GM19193 (cell line): ENCODE data around the gene UTY.

Experiments
- POLR2A ChIP-seq: IDR thresholded peaks from 4 replicates; pipeline ENCODE4 v1.6.1; 2011; ENCODE audit not compliant: insufficient read depth, insufficient read length; ENCODE audit errors: extremely low read depth

The UTY gene

DNA sequence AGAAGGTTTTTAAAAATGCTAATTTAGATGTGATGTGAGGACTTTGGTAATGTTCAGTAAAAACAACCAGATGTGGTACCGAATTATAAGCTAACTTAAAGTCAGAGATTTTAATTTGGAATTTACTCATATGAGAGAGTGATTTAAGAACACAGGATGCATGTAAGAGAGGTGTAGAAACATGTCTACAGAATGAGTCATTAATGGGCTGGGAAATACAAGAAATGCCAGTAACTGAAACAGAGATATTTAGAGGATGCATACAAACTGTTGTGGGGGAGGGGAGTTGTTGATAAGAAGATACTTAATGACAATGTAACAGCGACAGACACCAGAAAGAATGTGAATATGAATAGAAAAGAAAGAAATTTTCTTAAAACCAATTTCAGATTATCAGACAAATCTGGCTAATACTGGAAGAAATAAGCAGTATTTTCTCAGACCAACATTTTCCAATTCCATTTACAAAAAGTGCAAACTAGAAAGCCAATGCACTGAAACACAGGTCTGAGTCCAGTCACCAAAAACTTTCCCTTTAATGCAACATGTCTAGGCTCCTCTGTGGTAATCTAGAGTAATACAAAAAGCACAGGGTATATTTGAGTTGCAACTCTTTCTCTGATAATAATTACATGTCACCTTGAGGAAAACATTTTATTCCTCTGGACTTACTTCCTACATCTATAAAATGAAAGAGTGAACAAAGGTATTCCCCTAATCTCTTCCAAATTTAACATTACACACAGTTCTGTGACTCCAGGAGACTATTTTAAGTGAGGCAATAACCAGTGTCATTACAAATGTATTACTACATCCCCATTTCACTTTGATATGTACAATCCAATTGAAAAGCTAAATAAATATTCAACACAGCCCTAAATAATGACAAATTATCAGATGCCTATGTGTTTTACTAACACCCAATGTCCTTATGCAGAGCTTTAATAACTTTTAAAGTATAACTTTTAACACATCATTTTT is 117.9 kb downstream of the UTY start:
- no peak for TF ChIP-seq POLR2A

DNA sequence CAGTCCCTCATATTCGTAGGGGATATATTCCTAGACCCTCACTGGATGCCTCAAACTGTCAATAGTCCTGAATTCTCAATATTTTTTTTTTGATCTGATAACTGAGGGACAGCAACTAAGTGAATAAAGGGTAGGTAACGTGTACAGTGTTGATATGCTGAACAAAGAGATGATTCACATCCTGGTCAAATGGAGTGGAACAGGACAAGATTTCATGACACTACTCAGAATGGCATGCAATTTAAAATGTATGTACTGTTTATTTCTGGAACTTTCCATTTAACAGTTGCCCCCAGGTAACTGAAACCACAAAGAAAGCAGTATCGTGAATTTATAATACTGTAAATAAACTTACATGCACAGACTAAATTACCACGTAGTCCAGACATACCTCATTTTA is 128.4 kb downstream of the UTY start:
- TF ChIP-seq POLR2A: no peak

DNA sequence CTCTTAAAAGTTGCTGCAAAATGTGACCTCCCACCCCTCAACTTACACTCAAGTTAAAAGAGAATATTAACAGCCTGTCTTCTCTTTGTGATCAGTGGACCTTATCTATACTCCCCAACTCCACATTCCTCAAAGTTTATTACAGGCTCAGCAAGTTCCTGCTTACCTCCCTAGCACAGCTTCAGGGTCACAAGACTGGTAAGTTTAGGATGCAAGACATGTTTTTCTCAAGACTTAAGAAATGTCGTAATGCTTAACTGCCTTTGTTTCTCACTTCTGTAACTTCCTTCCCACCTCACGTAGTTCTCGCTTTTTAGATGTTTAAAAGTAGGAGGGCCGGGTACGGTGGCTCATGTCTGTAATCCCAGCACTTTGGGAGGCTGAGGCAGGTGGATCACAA is 132.7 kb downstream of the UTY start:
- no peak for TF ChIP-seq POLR2A

- no peak for TF ChIP-seq POLR2A
Measured at GRCh38 chrY:13345549-13345948, 134.3 kb downstream of the UTY start.

DNA sequence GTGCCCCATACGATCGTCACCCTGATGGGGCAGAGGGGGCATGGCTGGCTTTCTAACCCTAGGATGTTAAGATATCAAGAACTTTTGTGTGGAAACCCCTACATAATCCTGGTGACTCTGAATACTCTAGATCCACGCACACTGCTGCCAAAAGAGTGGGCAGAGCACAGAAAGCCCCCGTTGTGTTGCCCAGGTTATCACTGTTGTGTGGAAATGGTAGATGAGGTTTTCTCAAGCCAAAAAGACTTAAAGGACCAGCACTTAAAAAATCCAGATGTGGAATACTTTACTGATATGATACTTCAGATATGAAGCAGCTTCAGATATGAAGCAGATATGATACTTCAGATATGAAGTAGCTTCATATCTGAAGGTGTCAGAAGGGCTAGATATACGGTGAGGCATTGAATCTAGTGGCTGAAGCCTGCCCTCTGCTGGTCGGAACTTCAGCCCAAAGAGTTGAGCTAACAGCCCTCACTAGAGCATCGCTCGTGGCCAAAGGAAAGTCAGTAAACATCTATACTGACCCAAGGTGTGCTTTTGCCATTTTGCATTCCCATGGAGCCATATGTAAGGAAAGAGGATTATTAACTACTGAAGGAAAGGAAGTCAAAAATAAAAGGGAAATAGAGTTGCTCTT is 136.4 kb downstream of the UTY start:
- no peak for TF ChIP-seq POLR2A

GRCh38 chrY:13339939-13340338 is 139.9 kb downstream of the UTY start:
- TF ChIP-seq POLR2A: no peak

DNA sequence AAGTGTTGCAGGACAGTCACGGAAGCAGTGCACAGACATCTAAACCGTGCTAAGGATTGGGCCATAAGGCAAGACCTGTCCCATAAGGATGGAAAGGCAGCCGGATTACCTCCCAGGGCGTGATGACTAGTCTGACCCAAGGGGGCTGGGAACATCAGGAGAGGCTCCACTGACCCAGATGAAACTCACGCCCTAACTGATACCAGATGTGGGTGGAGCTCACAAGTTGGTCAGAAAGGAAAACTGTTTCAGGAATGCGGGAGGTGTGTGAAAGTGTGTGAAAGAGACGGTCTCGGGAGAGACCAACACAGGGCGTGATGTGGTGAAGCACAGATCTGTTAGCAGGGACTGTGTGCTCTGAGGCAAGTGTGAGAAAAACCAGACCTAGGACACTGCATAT is 140.5 kb downstream of the UTY start:
- no peak for TF ChIP-seq POLR2A

DNA sequence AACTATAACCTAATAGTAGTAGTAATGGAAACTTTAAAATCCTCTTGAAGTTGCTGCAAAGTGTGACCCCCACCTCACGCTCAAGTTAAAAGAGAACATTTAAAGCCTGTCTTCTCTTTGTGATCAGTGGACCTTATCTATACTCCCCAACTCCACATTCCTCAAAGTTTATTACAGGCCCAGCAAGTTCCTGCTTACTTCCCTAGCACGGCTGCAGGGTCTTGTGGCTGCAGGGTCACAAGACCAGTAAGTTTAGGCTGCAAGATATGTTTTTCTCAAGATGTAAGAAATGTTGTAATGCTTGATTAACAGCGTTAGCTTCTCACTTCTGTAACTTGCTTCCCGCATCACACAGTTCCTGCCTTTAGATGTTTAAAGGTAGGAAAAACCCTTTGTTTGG is 141.1 kb downstream of the UTY start:
- no peak for TF ChIP-seq POLR2A

GRCh38 chrY:13337934-13338333 is 141.9 kb downstream of the UTY start:
- no peak for TF ChIP-seq POLR2A

GRCh38 chrY:13333791-13334190 is 146.0 kb downstream of the UTY start:
- TF ChIP-seq POLR2A: no peak

DNA sequence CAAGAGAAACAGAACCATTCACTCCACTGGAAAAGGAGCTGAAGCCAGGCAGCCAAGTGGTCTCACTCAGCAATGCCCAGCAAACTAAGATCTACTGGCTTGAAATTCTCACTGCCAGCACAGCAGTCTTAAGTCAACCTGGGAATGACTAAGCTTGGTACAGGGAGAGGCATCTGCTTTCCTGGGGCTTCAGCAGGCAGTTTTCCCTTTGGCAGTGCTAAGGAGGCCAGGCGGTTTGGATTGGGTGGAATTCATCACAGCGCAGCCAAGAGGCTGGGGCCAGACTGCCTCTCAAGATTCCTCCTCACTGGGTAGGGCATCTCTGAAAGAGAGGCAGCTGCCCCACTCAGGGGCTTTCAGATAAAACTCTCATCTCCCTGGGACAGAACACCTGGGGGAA is 149.2 kb downstream of the UTY start:
- TF ChIP-seq POLR2A: no peak

GRCh38 chrY:13312966-13313365 is 166.9 kb downstream of the UTY start:
- TF ChIP-seq POLR2A: no peak

DNA sequence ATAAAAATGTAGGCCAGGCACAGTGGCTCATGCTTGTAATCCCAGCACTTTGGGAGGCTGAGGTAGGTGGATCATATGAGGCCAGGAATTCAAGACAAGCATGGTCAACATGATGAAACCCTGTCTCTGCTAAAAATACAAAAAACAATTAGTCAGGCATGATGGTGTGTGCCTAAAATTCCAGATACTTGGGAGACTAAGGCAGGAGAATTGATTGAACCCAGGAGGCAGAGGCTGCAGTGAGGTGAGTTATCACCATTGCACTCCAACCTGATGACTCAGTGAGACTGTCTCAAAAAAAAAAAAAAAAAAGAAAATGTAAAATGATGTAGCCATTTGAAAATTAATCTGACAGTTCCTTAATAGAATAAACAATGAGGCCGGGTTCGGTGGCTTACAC is 171.9 kb downstream of the UTY start:
- TF ChIP-seq POLR2A: no peak

DNA sequence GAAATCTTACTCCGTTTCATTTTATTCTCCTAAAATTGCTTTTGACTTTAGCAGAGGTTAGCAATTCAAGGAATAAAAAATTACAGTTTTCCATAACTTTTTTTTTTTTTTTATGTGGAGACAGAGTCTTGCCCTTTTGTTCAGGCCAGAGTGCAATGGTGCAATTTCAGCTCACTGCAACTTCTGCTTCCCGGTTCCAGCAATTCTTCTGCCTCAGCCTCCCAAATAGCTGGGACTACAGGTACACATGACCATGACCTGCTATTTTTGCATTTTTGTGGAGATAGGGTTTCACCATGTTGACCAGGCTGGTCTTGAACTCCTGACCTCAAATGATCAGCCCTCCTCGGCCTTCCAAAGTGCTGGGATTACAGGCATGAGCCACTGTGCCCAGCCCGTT is 179.0 kb downstream of the UTY start:
- TF ChIP-seq POLR2A: no peak

DNA sequence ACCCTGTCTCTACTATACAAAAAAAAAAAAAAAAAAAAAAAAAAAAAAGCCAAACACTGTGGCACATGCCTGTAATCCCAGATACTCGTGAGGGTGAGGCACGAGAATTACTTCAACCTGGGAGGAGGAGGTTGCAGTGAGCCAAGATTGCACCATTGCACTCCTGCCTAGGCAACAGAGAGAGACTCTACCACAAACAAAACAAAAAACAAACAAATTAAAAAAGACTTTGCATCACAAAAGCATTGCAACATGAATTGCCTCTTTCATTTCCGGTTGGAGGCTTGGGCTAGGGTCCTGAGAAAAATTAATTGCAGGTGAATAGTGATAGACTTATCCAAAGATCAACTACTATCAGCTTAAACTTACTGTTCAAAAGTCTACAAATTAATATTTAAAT is 180.4 kb downstream of the UTY start:
- TF ChIP-seq POLR2A: no peak
